ENCODE data around the gene FAM168A.

GRCh38 chr11:73513707-73514106 lies 84.2 kb downstream of the FAM168A start:
- TF ChIP-seq ZNF70 (CRISPR knock-in tag; IDR thresholded peaks at IDR 0.05): no peak
- no peak for TF ChIP-seq ESRRG (CRISPR knock-in tag; IDR thresholded peaks at IDR 0.05)
- TF ChIP-seq ZFP30 (CRISPR knock-in tag; IDR thresholded peaks at IDR 0.05): no peak
- TF ChIP-seq PATZ1 (CRISPR knock-in tag; IDR thresholded peaks at IDR 0.05; ENCODE audit: borderline replicate concordance): no peak
- TF ChIP-seq CREB5 (CRISPR knock-in tag; IDR thresholded peaks at IDR 0.05; ENCODE audit: low read depth): no peak
- no peak for TF ChIP-seq ISL1 (CRISPR knock-in tag; IDR thresholded peaks at IDR 0.05)
- no peak for TF ChIP-seq ZC3H10 (CRISPR knock-in tag; IDR thresholded peaks at IDR 0.05)
- TF ChIP-seq SNAI2 (CRISPR knock-in tag; IDR thresholded peaks at IDR 0.05): no peak
- no peak for TF ChIP-seq GLIS3 (CRISPR knock-in tag; IDR thresholded peaks at IDR 0.05)
